ES-I3 (cell line): Measurements from ENCODE around the gene STPG3.

Experiments used
- H3K36me3 ChIP-seq: 2 replicates; pipeline ENCODE4 v1.6.1; 2013; ENCODE audit warnings: mild to moderate bottlenecking, low read length, control low read depth, moderate library complexity; ENCODE audit not compliant: insufficient read depth
- H3K4me1 ChIP-seq: 2 replicates; pipeline ENCODE4 v1.6.1; 2013; ENCODE audit warnings: mild to moderate bottlenecking, control low read depth, low read length; ENCODE audit not compliant: insufficient read depth
- H3K9ac ChIP-seq: 2 replicates; pipeline ENCODE4 v1.6.1; 2013; ENCODE audit warnings: low read depth, mild to moderate bottlenecking, low read length, moderate library complexity
- H3K9me3 ChIP-seq: 2 replicates; pipeline ENCODE4 v1.6.1; 2013; ENCODE audit warnings: mild to moderate bottlenecking, low read length, moderate library complexity; ENCODE audit not compliant: control insufficient read depth, insufficient read depth

The STPG3 gene

DNA sequence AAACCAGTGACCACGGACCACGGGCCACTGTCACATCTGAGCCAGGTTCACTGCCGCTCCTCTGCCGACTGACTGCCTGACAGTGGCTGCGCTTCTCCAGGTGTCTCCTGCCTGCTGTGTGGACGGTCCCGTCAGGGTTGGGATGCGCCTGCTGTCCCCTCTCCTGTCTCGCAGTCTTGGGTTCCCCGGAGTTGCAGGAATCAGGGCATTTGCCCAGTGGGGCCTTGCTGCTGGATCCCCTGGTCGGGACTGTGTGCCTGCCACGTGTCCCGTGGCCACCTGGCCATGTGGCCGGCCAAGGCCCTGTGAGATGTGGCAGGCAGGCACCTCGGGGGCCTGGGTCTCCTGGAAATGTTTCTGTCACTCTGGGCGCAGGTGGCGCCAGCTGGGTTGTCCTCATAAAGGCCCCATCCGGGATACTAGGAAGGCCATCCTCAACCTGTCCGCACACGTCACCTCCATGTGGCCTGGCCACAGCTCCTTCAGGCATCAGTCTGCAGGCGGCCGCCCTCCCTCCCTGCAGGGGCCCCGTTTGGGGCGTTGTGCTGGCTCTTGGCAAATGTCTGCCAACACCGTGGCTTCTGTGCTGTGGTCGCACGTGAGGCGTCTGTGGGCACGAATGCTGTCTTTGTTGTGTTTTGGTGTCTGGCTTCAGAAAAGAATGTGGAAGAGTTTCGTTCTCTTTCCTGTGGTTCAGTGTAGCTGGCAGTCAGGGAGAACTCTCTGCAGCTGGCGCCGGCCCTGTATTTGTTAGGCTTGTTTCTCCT is 20.0 kb downstream of the STPG3 start:
- Histone ChIP-seq H3K4me1 (peaks cover 5% of the 10 kb centered on the region; the same call in 1 of the 2 replicates), H3K9ac (no peak overlapping the region), H3K36me3 (no peaks in the 10 kb centered on the region; the same call in 1 of the 2 replicates), H3K9me3 (no peaks in the 10 kb centered on the region)

DNA sequence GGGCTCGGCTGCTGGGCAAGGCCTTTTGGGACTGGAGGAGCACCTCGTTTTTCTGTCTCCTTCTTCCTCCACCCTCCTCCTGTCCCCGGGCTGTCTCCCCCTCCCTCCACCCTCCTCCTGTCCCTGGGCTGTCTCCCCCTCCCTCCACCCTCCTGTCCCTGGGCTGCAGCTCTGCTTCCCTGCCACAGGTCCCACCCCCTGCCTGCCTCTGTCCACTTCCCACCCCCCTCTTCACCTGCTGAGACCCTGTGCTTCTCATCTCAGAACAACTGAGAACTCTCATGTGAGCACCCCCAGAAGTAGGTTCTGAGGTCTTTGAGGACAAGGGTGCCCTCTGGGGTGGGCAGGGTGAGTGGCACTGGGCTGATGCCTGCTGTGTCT is 20.6 kb downstream of the STPG3 start:
- H3K4me1 ChIP-seq, result peaks cover 10% of the 10 kb centered on the region; the same call in 1 of the 2 replicates
- no peak overlapping the region for H3K9ac ChIP-seq
- H3K36me3 ChIP-seq, result no peaks in the 10 kb centered on the region; the same call in 1 of the 2 replicates
- H3K9me3 ChIP-seq, result no peaks in the 10 kb centered on the region

DNA sequence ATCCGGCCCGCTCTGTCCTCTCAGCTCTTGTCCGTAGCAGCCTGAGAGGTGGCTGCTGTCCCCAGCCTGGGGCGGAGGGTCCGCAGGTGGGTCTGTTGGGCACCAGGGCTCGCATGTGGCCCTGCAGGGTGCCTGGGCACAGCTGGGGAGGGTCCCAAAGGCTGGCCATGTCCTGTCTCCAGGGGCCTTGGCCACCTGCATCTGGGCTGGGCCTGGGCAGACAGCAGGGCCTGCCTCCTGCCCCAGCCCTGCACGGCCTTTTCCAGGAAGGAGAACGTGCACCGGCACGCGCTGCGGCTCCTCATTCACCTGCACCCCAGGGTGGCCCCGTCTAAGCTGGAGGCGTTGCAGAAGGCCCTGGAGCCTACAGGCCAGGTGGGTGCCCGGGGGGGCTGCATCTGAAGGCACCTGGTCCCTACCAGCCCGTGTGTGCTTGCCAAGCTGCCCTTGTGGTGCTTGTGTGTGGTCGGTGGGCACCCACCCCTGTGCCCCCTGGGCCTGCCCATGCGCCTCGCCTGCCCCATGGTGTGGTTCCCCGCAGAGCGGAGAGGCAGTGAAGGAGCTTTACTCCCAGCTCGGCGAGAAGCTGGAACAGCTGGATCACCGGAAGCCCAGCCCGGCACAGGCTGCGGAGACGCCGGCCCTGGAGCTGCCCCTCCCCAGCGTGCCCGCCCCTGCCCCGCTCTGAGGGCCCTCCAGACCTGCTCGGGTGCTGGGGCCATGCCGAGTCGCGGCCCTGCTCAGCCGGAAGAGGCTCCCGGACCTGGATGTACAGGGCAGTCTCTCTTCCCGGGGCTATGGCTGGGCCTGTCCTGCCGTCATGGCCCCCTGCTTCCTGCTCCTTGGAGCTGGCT is 21.4 kb downstream of the STPG3 start:
- no peaks in the 10 kb centered on the region for H3K9me3 ChIP-seq
- H3K4me1 ChIP-seq, result peaks cover 12% of the 10 kb centered on the region; the same call in 1 of the 2 replicates
- H3K9ac ChIP-seq, result no peak overlapping the region
- no peaks in the 10 kb centered on the region; the same call in 1 of the 2 replicates for H3K36me3 ChIP-seq

DNA sequence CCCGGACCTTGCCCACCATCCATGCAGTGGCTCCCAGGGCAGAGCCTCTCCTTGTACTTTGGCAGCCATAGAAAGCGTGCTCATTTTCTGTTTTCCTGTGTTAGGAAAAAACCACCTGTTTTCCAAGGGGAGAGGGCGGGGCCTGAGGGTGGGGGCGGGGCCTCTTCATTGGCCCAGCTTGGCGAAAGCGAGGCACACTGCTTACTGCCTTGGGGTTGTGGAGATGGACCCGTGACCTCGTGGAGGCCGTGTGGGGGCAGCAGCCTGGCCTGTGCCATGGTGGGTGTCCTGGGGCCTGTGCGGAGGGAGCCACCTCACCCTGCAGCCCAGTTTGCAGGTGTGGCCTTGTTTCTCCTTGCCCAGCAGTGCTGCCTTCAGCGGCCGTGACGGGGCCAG is 22.0 kb downstream of the STPG3 start:
- no peaks in the 10 kb centered on the region for H3K9me3 ChIP-seq
- H3K36me3 ChIP-seq, result no peaks in the 10 kb centered on the region; the same call in 1 of the 2 replicates
- peaks cover 12% of the 10 kb centered on the region; the same call in 1 of the 2 replicates for H3K4me1 ChIP-seq
- H3K9ac ChIP-seq, result no peak overlapping the region

DNA sequence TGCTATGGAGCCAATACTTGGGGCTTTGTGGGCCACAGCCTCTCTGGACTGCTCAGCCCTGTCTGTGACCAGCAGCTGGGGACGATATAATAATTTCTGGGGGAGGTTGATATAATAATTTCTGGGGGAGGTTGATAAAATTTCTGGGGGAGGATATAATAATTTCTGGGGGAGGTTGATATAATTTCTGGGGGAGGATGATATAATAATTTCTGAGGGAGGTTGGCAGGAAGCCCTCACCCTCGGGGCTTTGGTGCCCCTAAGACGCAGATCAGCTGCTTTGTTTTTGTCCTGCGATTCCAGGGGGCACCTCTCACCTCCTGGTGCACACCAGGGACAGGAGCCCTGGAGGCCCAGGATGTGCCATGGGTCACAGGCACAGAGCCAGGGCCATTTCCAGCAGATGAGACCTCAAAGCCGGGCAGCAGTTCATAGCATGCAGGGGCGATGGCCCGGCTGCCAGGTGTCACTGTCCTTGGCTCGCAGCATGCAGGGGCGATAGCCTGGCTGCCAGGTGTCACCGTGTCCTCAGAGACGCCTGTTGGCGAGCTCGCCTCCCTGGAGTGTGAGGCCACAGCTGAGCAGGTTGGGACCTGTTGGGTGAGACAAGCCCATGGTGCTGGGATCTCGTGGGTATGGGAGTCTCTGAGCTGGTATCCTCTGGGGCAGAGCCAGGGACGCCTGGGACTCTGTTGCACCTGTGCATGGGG is 22.7 kb downstream of the STPG3 start:
- H3K9ac ChIP-seq, result no peak overlapping the region
- no peaks in the 10 kb centered on the region for H3K9me3 ChIP-seq
- H3K4me1 ChIP-seq, result peaks cover 12% of the 10 kb centered on the region; the same call in 1 of the 2 replicates
- H3K36me3 ChIP-seq, result no peaks in the 10 kb centered on the region; the same call in 1 of the 2 replicates

DNA sequence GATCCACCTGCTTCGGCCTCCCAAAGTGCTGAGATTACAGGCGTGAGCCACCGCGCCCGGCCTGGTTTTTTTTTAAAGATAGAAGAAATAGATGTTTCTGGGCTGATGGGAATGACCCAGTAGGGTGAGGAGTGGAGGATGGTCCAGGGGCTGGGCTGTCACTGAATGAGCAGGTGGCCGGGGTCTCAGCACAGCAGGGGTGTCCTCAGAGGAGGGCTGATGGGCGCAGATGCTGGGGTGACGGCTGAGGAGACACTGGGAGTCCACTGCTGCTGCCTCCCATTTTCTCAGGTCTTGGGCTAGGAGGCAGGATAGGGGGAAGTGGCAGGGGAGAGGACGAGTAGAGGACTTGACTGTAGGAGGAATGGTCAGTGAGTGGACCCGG is 24.1 kb downstream of the STPG3 start:
- Histone ChIP-seq H3K4me1 (peaks cover 12% of the 10 kb centered on the region; the same call in 1 of the 2 replicates), H3K9ac (no peak overlapping the region), H3K36me3 (no peaks in the 10 kb centered on the region), H3K9me3 (no peaks in the 10 kb centered on the region)

GRCh38 chr9:137275588-137276472 is 24.7 kb downstream of the STPG3 start:
- Histone ChIP-seq H3K9me3 (no peaks in the 10 kb centered on the region), H3K4me1 (peaks cover 12% of the 10 kb centered on the region; the same call in 1 of the 2 replicates), H3K9ac (no peak overlapping the region), H3K36me3 (no peaks in the 10 kb centered on the region)

DNA sequence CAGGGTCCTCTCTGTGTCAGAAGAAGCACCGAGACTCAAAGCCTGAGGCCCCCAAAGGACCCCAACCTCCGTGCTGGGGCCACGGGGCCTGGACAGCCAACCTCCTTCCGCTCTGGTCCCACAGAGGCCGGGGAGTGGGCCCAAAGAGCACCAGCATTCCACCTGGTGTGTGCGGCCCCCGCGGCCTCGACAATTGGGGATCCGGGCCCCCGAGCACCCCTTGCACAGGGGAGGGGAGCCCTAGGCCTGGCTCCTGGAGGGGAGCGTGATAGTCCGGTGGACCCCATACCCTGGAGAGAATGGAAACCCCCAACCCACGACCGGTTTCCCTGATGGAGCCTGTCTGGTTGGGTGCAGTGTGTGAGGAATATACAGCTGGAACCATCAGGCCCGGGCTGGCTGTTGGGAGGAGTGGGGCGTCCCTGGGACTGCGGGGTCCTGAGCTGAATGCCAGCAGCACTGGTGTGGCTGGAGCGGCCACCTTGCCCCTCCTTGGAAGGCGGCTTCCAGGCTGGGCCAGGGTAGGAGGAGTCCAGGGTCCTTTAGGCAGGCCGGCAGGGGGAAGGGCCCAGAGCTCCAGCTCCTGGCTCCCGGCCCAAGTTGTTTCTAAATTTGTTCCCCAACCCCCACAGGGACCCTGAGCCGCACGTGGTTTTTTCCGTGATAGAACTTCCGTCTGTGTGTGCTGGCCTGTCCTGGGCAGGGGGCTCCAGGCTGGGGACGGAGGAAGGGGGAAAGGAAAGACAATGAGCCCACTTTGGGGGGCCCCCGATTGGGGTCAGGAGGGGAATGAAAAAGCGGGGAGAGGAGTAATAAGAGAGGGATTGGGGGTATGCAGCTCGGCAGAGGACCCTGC is 25.6 kb downstream of the STPG3 start:
- Histone ChIP-seq H3K9ac (peak overlapping the region; percentile 81), H3K9me3 (no peaks in the 10 kb centered on the region), H3K36me3 (no peaks in the 10 kb centered on the region), H3K4me1 (peaks cover 12% of the 10 kb centered on the region; the same call in 1 of the 2 replicates)

DNA sequence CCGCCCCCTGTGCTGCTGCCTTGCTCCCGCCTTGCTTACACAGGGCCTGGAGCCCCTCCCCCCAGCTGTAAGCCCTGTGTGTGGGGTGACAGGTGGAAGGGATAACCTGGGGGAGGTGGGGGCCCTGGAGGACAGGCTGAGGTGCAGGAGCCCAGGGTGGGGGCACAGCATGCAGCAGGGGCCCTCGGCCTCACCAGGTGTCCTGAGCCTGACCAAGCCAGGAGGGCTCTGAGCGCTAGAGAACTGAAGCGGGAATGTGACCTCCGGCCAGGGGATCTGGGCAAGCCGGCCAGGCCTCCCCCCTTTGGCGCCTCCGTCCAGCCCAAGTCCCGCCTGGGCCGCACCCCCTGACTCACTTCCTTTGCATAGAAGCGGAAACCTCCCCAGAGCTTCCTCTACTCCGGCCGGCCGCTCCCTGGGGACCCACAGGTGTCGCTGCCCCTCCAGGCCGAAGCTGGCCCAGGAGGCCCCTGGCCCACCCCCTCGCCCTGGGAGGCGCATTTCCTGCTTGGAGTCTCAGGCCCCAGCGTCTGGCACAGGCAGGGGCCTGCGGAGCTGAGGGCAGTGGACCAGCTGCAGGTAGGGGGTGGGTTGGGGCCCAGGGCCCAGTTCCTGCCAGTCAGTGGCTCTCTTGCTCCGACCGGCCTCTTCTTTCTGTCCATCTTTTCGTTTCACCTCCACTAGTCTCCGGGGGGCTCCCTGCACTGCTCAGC is 26.4 kb downstream of the STPG3 start, which contains the start of gene TOR4A:
TOR4A (plus strand) TSS at position 398 of the 713 bp plus-strand sequence. CDS start 964 bp downstream, outside the sequence.
- peaks cover 12% of the 10 kb centered on the region; the same call in 1 of the 2 replicates for H3K4me1 ChIP-seq
- H3K9ac ChIP-seq, result peak within 1 kb of the TSS; percentile 81
- no peaks in the 10 kb centered on the region for H3K36me3 ChIP-seq
- H3K9me3 ChIP-seq, result no peaks in the 10 kb centered on the region

- peaks cover 12% of the 10 kb centered on the region; the same call in 1 of the 2 replicates for H3K4me1 ChIP-seq
- no peaks in the 10 kb centered on the region for H3K9me3 ChIP-seq
- H3K36me3 ChIP-seq, result no peaks in the 10 kb centered on the region
- peak overlapping the region; percentile 81 for H3K9ac ChIP-seq
Observed at GRCh38 chr9:137278061-137278701, 27.1 kb downstream of the STPG3 start.

- H3K4me1 ChIP-seq, result peaks cover 12% of the 10 kb centered on the region; the same call in 1 of the 2 replicates
Observed at GRCh38 chr9:137278721-137279711, 27.9 kb downstream of the STPG3 start.

More at GRCh38 chr9:137278721-137279711, 27.9 kb downstream of the STPG3 start:
- Histone ChIP-seq H3K36me3 (no peaks in the 10 kb centered on the region), H3K9ac (peak overlapping the region; percentile 81; the same call in 1 of the 2 replicates), H3K9me3 (no peaks in the 10 kb centered on the region)
